OCI-LY7 (cell line): ENCODE results near the gene LRBA.

Experiments used
- CTCF ChIP-seq: fragments of 200-600 bp; sonication (generic); conservative IDR thresholded peaks from 2 replicates; pipeline ENCODE4 v1.5.1; 2014; ENCODE audit warnings: mild to moderate bottlenecking, antibody characterized with exemption, low read length, moderate library complexity, mixed read lengths
- EZH2phosphoT487 ChIP-seq: fragments of 200-600 bp; sonication (generic); IDR thresholded peaks from 2 replicates; pipeline ENCODE4 v1.6.1; 2018; ENCODE audit warnings: low read depth, borderline replicate concordance, mild to moderate bottlenecking, mixed run types, antibody characterized with exemption, low read length, moderate library complexity, mixed read lengths

GRCh38 chr4:150461957-150462356 lies 553.1 kb downstream of the LRBA start:
- TF ChIP-seq CTCF (no peak), EZH2phosphoT487 (no peak)
